GM18507 (cell line): ENCODE measurements around the gene ATF3.

Experiments
- DNase-seq: peaks from one replicate; pipeline ENCODE4 v3.0.0; 2011; ENCODE audit warnings: low read depth; ENCODE audit not compliant: insufficient read length; ENCODE audit errors: extremely low spot score
- FAIRE-seq: peaks from 2 replicates; lab custom pipeline; 2011; peaks lifted over from hg19 to GRCh38; lab: Jason Lieb, UNC

ATF3 gene

DNA sequence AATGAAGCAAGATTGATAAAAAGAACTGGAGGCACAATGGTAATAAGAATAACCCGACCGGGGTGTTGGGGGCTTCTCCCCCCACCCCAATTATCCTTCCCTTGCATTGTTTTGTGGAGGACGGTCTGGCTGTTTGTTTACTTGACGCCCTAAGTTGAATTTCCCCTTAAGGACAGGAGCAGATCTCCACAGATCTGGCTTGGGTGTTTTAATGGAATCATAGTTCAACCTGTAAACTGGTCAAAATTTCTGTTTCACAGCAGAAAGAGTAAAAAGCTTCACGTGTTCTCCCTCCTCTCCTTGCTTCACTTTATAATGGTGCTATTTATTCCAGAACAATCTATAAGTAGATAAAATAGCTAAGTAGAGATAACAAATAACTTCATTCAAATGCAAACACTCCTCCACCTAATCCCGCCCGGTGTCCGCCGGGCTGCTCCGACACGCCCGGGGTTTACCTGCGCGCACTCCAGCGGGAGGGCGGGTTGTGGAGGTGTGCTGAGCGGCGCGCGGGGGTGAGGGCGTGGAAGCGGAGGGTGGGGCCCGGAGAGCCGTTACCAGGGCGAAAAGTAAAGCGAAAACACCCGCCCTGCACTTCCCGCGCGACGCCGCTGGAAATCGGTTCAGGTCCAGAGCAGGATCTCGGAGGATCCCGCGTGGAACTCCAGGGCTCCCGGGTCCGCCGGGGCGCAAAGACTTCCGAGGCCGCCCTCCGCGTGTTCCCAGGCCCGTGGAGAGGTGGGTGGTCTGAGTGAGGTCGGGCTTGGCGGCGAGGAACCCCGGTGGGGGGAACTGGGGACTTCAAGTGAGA lies 2.0 kb upstream of the ATF3 start:
- FAIRE-seq (peak; percentile 52), DNase-seq (no peak)

DNA sequence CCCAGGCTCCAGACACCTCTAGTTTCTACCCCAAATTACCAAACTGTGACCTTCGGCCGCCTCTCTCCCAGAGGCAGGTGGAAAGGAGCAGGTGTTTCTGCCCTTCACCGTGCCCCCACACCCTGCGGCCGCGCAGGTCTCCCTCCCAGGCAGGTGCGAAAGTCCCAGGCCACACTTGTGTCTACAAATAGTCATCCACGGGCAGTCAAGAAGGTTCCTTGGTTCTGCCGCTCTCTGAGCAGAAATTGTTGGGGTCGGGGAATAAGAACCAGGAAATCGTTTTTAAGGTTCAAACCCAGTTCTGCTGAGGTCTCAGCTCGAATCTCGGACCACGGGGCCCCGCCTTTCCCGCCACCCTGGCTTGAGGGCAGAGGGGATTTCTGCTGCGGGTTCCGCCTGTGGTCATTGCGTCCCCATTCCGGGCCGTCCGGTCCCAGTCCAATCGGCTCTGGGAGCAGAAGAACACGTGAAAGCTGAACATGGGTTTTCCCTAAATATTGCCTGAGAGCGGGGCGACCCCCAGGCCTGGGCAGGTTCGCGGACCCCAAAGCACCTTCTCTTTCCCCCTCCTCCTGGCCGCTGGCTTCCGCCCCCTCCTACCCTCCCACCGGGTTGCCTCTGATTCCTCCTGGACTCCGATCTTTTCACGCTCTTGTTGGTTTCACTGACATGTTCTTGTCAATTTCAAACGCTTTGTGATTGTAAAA lies 1.2 kb upstream of the ATF3 start:
- DNase-seq: no peak
- FAIRE-seq: peak; percentile 12

DNA sequence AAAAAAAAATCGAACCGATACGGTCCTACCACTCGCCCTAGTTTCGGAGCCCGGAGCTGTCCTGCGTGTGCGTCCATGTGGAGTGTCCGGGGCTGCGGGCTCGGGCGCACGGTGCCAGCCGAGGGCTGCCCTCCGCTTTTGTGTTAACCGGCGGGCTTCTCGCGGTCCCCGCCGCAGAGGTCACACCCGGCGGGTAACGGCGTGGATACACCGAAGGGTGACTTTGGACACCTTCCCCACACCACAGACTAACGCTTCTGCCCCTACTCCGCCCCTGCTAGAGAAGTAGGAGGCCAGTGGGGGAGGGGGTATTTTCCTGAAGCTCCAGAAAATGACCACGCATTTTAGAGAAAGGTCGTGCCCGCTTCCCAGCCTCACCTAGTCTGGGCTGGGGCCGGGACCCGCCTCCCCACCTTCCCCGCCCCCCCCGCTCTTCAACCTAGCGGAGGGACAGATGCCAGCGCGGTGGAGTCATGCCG lies 609 bp upstream of the ATF3 start:
- DNase-seq (no peak), FAIRE-seq (no peak)

GRCh38 chr1:212608959-212609700 lies 569 bp downstream of the ATF3 start:
- FAIRE-seq: no peak

DNA sequence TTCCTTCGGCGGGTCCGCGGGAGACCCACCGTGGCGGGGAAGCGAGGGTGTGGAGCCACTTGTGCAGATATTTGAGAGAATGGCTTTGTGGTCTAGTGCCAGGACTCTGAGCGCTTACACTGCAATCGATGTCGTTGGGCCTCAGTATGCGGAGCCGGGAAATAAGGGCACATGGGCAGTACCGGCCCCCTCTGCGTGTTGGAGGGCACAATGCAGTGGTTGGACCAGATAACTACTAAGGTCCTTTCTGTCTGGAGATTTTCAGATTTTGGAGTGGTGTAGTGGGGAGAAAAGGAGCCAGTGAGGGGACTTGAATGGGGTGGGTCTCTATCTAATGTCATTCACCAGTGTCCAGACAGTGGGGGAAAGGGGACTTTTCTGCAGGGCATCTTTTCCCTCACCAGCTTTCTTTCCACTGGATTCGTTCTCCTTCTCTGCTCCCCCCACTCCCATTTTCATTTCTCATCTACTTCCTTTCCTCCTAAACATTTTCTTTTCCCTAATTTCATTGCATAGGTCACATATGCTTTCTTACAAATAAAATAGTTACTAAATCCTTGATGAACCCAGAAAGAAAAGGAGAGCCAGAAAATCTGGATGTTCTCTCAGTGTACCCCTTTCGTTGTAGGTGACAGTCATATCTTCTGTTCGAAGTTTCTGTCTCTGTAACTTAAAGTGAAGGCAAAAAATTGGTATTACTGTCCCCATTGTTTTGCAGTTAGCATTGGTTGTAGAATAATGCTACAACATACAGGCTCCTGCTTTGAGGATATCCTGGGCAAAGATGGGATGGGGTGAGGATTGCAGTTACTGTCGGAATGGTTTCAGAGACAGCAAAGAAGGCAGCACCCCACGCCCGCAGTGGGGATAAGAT lies 1.4 kb downstream of the ATF3 start:
- FAIRE-seq: no peak
- no peak for DNase-seq

More at GRCh38 chr1:212608959-212609700, 569 bp downstream of the ATF3 start:
- no peak for DNase-seq

DNA sequence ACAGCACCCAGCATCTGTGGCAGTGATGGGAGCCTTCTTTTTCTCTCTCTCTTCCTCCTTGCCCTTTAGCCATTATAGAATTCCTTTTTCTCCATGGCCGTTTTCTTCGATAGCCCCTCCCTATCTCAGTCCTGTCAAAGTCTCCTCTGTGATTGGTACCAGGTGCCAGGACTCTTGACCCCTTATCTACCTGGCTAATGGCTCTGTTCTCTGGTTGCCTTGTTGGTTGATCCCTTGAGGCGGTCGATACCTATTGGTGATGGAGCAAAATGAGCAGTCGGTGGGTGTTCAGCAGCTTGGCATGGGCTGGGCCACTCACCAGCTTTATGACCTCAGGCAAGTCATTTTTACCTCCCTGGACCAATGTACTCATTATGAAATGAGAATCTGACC lies 2.0 kb downstream of the ATF3 start:
- no peak for FAIRE-seq
- no peak for DNase-seq

- FAIRE-seq: no peak
Observed at GRCh38 chr1:212611000-212611948, 2.7 kb downstream of the ATF3 start.

DNA sequence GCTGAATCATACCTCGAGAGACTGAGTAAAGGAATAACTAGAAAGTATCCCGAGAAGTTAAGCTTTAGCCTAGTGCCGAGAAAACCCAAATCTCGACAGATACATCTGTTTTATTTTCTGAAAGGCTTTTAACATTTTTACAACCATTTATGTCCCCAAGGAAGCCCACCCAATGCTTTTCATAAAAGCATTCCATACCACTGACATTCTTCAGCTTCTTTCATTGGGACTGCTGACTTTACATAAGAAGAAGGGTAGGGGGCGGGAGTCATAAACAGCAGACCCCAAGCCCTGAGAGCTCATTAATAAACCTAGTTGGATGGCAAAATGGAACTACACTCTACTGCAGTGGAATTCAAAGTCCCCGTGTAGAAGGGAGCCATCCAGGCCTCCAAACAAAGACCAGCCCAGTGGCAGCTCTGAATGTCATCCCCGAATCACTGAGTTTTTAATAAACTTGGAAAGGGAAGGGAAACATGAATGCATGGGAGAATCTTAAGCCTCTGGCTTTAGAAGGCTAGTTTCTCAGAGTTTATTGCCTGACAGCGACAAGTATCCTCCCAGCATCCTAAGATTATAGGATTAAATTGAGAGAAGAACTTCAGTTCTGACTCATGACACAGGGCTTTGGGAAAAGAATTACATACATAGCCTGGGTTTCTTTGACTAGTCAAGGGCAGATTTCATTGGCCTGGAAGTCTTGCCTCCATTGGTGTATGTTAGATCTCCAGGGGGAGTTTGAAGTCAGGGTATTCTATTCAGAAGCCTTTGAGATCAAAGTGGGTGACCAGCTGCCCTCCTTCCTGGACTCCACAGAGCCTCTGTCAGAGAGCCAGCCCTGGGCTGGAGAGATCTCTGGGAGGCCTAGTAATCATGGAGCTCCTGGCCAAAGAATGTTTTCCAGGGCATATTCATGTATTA lies 3.7 kb downstream of the ATF3 start:
- FAIRE-seq (no peak), DNase-seq (no peak)

More at GRCh38 chr1:212611000-212611948, 2.7 kb downstream of the ATF3 start:
- DNase-seq: no peak

DNA sequence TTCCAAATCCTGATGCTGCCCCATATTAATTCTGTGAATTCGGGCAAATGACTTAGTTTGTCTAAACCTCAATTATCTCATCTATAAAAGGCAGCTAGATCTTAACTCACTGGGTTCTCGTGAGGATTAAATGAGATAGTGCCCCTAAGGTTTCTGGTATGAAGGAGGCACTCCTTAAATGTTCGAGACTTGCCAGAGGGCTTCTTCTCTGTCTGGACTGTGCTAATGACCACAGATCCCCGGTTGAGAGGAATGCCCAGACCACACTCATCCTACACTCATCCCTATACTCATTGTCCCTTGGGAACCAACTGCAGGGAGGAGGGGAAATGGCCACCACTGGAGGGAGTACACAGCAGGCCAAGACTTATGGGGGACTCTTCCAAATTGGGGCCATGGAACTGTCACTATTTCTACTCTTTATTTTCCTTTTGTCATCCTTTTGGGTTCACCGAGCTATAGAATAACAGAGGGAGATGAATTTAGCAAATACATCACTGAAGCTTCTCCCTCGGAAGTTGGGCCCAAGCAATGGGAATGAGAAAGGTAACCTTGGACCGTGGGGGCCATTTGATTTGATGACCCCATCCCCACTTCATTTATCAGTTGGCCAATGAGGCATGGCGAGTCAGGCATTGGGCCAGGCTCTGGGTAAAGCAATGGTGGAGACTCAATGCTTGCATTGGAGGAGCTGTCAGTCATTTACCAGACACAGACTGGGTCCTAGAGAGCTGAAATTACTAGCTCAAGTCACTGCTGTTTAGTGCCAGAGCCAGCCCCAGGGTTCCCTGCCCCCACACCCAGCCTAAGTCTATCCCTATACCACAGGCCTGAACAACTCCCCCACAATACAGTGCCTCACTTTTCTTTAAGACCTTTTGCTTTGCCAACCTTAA lies 5.1 kb downstream of the ATF3 start:
- DNase-seq (no peak), FAIRE-seq (no peak)

GRCh38 chr1:212614453-212615200 lies 6.1 kb downstream of the ATF3 start:
- no peak for DNase-seq

DNA sequence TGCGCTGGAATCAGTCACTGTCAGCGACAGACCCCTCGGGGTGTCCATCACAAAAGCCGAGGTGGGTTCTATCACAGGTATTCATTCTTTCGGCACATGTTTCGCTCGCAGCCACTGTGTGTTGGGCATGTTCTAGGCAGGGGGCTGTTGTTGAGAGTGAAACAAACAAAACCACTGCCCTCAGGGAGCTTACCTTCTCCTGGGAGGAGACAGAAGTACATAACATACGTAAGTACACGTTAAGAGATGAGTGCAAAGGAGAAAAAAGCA lies 6.6 kb downstream of the ATF3 start:
- FAIRE-seq: no peak
- DNase-seq: no peak

More at GRCh38 chr1:212614453-212615200, 6.1 kb downstream of the ATF3 start:
- peak; percentile 38 for FAIRE-seq

DNA sequence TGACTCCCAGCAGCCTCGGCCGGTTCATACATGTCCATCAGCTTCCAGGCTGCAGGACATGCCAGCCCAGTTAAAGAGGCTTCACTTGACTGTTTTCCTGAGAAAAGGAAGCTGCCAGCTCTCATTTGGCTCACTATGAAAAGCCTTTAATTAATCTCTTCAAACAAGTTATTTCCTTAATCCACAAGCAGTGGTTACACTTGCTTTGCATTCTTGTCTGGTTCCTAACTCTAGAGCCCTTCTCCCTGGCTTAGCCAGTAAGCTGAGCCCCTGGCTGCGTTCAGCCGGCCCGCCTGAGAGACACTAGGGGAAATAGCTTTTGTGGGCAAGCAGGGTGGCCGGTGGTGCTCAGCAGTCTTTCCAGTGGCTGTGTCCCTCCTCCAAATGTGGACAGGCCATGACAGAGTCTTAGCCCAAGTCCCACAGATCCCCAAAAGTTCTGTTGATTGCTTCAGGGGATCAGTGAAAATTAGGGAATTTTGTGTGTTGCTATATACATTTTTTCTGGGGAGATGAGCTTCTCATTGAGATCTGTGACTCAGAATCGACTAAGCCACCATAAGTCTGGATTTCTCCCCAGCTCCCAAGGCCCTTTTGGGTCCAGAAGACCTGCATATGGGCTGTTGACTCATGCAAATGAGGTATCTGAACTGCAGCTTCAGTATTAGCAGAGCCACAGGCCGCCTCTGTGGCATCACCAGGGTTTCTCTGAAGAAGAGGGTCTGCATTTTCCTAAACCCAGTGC lies 10.1 kb downstream of the ATF3 start:
- FAIRE-seq (no peak), DNase-seq (no peak)

DNA sequence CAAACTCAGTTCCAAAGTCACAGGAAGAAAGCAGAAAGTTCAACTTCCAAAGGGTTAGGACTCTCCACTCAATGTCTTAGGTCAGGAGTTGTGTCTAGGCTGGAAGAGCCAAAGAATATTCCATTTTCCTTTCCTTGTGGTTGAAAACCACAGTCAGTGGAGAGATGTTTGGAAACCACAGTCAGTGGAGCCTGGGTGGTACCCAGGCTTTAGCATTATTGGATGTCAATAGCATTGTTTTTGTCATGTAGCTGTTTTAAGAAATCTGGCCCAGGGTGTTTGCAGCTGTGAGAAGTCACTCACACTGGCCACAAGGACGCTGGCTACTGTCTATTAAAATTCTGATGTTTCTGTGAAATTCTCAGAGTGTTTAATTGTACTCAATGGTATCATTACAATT lies 11.7 kb downstream of the ATF3 start:
- FAIRE-seq: no peak
- DNase-seq: no peak

GRCh38 chr1:212621043-212621948 lies 12.7 kb downstream of the ATF3 start:
- DNase-seq (no peak), FAIRE-seq (no peak)
